NCI-H2029 treated with DMSO at 0.1 percent for 48 hours (cell line): ENCODE results near the gene PTGDR2.

Experiments used
- DNase-seq: peaks from one replicate; lab custom pipeline; 2025; lab: John Stamatoyannopoulos, UW

The PTGDR2 gene

DNA sequence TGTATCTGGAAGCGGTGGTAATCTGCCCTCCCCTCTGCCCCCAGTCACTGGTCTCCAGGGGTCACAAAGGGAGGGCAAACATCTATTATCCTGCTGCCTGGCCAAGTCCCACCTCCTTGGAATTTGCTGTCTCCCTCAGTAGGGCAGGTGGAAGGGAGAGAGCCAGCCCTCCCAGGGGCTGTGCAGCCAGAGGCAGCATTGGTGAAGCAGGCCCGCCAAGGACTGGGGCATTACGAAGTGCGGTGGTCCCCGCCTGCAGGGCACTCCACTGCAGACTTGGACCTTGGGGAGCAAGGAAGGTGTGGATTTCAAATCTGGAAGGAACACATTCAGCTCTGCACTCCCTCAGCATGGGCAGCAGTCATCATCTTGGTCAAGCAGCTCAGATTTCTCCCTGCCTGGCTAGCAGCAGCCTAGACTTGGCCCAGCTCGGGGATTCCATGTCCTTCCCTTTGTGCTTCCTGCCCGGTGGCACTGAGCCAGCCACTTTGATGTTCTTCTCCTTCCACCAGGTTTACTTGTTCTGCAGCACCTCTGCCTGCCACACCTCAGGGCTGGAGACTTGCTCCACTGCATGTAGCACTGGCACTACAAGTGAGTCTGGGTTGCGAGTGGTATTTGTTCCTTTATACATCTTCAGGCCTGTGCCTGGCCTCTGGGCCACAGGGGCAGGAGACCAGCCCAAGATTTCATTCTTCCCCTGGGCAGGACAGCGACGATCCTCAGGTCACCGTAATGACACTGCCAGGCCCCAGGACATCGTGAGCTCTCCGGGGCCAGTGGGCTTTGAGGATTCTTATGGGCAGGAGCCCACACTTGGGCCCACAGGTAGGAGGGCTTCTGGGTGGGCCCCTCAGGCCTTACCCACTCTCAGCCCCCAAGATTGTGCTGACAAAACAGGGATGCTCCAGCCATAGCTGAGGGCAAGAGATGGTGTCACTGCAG is 18.9 kb upstream of the PTGDR2 start:
- DNase-seq = no peak

DNA sequence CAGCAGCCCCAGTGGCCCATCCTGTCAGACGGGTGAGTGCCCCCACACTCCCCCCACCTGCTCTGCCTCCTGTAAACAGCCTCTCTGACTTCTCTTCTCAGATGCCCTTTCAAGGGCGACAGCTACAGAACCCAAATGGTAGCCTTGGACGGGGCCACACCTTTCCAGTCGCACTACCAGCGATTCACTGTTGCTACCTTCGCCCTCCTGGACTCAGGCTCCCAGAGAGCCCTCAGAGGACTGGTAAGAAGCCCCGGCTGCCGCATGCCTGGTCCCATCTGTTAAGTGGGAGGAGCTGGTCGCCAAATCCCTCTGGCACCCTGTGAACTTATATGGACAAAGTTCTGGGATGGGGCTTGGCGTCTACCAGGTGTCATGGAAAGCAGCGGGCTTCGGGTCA is 17.8 kb upstream of the PTGDR2 start:
- no peak for DNase-seq

DNA sequence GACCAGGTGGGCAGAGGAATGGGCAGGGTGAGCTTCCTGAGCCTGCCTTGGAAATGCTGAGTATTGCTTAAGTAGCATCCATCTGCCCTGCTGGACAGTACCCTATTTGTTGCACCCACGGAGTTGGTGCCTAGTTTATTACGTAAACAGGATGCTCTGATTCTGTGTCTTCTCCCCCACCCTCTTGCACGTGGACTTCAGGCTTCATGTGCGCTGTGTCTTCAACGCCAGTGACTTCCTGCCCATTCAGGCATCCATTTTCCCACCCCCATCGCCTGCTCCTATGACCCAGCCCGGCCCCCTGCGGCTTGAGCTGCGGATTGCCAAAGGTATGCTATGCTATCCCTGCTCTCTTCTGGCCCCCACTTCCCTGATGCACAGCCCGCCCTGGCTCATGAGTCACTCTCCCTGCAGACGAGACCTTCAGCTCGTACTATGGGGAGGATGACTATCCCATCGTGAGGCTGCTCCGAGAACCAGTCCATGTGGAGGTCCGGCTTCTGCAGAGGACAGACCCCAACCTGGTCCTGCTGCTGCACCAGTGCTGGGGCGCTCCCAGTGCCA is 17.3 kb upstream of the PTGDR2 start:
- DNase-seq = no peak

DNA sequence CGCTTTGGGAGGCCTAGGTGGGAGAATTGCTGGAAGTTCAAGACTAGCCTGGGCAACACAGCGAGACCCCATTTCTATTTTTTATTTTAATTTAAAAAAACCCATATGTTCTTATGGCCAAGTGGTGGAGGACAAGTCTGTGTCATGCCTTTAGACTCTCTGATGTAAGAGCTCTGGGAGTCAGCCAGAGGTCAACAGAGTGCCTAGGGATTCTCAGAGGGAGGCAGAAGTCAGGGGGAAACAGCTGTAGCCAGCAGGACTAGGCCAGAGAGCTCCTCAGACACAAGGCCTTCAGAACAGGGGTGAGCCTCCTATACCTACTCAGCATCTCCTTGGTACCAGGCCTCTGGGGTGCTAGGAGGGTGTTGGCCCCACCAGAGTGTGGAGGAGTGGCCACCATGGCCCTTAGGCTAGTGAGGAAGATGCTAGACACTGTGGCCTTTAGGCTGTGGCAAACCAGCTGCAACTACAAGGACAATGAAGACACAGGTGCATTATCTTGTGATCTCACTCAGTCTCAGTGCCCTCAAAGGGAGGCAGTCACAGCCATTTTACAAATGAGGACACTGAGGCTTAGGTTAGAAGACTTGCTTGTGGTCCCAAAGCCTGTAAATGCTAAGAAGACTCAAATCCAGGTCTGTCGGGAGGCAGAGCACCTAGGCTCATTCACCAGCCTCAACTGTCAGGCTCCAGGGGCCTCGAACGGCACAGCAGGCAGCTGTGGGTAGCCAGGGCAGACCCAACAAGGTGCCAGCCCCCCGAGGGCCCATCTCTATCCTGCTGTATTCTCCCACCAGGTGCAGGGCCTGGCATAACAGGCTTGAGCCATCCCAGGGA is 16.6 kb upstream of the PTGDR2 start:
- DNase-seq = no peak

DNA sequence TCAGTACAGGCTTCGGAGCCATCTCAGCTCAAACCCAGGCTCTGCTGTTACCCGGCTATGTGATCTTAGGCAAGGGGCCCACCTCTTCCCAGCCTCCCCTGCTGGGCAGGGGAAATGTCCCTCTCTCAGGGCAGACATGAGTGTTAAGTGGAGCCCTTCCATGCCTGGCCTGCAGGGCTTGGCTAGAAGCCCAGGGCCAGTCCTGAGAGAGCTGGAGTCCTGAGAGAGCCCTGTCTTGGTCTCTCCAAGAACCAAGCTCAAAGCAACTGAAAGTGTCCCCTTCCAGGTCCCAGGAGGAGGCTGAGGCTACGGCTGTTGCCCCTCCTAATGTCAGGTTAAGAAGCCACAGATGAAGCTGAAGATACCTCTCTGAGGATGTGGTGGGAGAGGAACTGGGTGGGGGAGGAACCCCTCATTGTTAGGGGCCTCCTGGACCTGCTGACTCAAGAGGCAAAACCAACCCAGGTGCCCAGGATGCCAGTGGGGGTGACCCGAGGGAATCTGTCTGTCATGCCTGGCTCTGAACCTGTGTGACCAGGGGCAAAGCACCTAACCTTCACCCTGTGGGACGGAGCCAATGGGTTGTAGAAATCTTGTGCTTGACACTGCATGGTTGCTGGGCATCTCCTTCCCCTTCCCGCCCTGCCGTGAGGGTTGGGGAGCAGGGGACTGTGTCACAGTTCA is 15.8 kb upstream of the PTGDR2 start:
- no peak for DNase-seq

DNA sequence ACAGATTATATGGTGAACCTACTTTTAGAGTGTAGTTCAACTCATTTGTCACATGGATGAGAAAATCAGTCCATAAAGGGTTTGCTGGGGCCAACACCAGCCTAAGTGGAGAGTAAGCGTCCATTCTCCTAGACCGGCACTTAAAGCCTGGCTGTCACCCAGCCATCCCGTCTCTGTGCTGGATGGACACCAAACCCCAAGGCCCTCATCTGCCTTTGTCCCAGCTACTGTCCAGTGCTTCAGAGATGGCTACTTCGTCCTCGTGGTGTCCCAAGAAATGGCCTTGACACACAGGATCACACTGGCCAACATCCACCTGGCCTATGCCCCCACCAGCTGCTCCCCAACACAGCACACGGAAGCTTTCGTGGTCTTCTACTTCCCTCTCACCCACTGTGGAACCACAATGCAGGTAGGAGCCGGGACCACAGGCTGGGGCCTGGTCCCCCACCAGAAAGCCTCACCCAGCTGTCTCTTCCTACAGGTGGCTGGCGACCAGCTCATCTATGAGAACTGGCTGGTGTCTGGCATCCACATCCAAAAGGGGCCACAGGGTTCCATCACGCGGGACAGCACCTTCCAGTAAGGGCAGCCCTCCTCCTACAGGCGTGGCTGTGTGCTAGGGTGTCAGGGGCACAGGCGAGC is 15.1 kb upstream of the PTGDR2 start:
- no peak for DNase-seq

DNA sequence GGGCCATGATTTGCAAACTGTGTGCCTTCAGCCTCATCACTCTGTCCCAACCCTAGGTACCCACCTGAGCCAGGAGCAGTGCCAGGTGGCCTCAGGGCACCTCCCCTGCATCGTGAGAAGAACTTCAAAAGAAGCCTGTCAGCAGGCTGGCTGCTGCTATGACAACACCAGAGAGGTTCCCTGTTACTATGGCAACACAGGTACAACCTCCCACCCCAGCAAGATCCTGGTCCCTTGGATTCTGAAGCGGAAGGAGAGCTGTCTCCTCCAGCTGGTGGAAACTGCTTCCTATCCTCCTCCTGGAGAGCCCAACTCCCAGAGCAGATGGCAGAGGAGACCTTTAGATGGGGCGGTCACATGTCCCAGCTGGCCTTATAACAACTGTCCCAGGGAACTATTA is 14.5 kb upstream of the PTGDR2 start:
- DNase-seq = no peak

DNA sequence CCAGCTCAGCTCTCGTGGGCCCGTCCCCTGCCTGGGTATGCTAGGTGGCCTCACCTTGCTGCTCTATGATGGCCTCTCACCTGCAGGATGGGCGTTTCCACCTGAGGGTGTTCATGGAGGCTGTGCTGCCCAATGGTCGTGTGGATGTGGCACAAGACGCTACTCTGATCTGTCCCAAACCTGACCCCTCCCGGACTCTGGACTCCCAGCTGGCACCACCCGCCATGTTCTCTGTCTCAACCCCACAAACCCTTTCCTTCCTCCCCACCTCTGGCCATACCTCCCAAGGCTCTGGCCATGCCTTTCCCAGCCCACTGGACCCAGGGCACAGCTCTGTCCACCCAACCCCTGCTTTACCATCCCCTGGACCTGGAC is 13.7 kb upstream of the PTGDR2 start:
- DNase-seq = no peak

DNA sequence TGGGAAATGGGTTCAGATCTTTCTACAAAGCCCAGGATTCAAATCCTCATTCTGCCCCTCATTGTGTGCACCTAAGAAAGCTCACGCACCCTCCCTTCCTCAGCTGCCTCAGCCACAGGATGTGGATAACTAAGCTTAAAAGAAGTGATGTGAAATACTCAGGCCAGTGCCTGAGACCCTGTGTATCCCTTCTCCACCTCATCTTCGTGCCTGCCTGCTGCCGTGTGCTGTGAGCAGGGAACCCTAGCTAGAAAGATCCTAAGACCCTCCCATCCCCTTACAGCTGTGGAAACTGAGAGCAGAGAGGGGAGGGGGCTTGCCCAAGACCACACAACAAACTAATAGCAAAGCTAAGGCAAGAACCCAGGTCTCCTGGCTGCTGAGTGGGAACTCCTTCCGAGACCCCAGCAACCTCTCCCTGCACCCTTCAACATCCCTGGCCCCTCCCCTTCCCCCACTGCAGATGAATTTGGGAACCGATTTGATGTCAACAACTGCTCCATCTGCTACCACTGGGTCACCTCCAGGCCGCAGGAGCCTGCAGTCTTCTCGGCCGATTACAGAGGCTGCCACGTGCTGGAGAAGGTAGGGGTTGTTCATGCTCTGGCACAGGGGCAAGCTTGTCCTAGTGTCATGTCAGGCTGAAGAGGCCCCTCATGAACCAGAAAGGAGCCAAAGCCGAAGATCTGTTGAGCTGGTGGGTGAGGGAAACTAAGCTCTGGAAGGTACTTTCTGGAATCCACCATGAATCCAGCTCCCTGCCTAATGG is 13.1 kb upstream of the PTGDR2 start:
- DNase-seq = no peak

DNA sequence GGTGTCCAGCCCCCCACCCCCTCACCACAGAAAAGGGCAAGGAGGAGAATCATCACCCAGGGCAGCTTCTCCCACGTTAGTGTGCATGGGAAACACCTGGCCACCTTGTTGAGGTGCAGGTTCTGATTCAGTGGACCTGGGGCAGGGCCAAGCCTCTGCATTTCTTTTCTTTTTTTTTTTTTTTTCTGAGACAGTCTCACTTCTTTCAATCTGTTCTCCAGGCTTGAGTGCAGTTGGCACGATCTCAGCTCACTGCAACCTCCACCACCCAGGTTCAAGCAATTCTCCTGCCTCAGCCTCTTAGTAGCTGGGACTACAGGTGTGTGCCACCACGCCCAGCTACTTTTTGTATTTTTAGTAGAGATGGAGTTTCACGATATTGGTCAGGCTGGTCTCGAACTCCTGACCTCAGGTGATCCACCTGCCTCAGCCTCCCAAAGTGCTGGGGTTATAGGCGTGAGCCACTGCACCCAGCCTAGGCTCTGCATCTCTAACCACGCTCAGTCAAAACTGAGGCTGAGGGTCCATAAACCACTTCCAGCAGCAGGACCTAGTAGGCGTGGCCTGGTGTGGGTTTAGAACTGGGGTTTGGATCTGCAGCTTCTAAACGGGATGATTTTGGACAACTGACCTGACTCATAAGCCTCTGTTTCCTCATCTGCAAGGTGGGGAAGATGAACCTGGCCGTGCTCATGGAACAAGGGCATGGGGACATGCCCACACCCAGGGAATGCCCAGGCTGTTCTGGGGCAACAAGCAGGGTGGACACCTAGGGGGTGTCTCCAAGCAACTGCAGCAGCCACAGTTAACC is 12.3 kb upstream of the PTGDR2 start:
- no peak for DNase-seq

DNA sequence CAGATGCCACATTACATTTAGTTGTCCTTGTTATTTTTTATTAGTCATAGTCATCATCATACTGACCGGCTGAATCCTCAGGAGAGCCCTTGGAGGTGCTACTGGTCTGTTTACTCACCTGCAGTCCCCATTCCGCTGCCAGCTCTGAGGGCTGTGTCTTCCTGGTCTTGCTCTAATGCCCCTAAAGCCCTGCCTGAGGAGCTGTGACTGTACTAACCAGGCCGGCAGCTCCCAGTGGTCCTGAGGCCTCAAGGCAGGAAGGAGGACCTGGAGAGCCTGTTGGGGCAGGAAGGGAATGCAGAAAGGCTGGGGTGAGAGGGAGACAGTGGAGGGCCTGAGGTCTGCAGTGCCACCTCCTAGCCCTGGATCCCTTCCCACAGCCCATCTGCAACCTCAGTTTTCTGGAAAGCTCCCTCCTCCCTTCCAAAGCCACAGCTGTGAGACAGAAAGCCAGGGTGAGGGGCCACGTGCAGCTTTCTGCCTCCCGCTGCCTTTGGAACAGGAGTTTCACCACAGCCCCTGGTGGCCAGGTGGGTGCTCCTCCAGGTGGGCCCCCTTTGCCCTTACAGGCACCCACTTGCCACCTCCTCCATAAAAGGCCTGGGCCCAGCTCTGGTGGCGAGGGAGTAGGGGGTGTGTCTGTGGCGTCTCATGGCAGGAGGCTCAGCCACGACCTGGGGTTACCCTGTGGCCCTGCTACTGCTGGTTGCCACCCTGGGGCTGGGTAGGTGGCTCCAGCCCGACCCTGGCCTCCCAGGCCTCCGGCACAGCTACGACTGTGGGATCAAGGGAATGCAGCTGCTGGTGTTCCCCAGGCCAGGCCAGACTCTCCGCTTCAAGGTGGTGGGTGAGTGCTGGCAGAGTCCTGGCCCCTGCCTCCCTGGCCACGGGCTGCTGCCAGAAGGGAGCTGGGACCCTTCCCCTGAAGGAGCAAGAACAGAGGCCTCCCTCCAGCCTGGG is 11.4 kb upstream of the PTGDR2 start, which contains the start of gene ZP1:
ZP1 (plus strand) TSS at position 632 of the 960 bp plus-strand sequence; CDS start at position 652, 20 bp downstream.
- peak; percentile 96 for DNase-seq

DNA sequence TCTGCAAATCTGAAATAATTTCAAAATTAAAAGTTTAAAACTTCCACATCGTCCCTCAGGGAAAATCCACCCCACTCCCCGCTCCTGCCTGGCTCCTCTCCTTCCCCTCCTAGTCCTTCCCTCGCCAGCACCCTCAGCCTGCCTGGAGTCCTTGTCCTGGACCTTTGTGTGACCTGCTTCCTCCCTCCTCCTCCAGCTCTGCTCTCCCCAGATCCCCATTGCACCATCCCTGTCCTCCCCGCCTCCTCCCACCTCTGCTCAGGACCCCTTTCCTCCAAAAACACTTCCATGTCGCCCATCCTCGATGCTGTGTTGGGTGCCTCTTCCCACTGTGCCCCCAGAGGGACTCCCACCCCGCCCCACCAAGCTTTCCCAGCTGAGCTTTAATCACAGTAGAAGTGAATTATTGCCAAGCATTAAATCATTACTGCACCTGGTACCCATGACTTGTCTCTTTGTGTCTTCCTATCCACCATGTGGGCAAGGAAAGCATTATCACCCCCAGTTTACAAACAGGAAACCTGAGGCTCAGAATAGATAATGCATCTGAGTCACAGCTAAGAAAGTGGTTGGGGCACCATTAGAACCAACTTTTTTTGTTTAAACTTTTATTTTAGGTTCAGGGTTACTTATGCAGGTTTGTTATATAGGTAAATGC is 9.2 kb upstream of the PTGDR2 start:
- DNase-seq = no peak

DNA sequence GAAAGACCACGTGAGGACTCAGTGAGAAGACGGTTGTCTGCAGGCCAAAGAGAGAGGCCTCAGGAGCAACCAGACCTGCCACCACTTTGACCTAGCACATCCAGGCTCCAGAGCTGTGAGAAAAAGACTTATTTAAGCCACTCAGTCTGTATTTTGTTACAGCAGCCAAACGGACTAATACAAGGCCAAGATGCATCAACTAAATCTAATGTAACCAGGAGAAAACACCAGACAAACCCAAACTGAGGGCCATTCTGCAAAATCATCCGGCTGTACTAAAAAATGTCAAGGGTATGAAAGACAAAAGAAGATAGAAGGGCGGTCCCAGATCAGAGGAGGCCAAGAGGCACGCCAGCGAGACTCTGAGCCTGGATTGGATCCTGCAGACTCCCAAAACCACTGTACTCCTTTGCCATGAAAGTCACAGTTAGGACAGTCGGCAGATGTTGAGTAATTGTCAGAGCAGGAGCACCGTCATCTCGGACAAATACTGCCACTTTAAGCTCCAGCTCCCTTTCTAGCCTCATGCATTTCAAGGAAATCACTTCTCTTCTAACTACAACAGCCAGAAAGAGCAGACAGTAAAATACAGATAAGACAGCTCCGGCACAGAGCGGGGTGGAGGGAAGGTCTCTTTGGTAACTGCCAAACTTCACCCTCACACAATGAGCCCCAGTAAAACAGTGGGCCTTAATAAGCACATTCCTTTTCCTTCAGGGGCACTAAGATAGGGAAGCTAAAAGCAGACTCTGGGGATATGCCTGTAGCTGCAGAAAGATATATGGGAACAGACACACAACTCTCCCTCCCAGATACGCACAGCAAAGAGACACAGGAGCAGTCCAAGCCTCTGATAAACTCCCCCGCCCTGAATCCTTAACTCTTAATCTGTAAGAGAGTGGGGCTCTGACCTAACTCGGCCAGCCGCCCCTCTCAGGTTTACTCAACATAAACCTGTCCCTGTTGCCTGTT is 8.1 kb upstream of the PTGDR2 start:
- DNase-seq = no peak

DNA sequence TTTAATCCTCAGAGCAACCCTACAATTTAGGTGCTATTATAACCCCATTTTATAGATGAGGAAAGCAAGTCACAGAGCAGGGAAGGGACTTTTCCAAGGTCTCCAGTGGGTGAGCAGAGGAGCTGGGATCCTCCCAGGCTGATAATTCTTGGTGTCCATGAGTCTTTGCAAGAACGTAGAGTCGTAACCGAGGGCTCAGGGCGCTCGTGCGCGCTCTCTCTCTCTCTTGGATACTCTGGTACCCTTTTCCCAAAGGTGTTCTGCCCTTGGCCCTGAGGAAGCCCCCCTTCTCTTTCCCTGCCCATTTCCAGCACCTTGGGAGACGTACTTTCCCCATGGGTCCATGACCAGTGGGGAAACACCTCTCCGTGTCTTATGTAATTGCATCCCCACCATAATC is 6.4 kb upstream of the PTGDR2 start:
- no peak for DNase-seq

DNA sequence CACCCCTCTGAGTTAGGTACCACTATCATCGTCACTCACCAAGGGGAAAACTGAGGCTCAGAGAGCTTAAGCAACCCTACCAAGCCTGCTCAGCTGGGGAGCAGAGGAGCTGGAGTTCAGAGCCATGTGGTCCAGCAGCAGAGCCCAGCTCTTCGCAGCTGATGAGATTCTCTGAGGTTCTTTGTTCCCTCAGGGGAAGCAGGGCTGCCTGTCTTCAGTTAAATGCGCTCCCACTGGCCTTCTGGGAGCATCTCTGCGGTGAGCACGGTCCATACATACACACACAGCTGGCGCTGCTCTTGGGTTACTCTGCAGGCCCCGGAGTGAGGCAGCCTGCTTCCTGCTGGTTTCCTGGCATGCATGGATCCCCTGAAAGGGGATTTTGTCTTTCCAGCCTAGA is 5.2 kb upstream of the PTGDR2 start:
- no peak for DNase-seq

DNA sequence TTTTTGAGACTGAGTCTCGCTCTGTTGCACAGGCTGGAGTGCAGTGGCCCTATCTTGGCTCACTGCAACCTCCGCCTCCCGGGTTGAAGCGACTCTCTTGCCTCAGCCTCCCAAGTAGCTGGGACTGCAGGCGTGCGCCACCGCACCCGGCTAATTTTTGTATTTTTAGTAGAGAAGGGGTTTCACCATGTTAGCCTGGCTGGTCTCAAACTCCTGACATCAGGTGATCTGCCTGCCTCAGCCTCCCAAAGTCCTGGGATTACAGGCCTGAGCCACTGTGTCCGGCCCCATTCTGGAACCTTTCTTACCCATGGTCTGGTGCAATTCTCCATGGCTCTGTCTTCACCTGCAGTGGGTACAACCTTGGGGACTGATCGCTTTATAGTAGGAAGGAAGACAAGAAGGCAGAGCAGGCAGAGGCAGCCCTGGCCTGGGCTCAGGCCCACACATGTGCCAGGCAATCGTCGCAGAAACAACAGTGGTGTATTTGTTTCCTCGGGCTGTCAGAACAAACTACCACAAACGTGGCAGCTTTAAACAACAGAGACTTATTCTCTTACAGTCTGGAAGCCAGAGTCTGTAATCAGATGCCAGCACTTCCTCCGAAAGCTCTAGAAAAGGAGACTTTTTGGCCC is 4.0 kb upstream of the PTGDR2 start:
- no peak for DNase-seq
